Pulmonary artery endothelial cell (primary cell): ENCODE results near the gene SOS1. TPM values are rescaled to one million over a fixed set of nuclear protein-coding genes. Genes with fewer than 3 reads are reported as not detected.

Experiments used
- DNase-seq: peaks from one replicate; pipeline ENCODE4 v3.0.0-alpha.2; 2011; ENCODE audit warnings: low read depth, low spot score
- total RNA-seq: library from RNA; depleted of rRNA; stranded (reverse); fragments of >200 nt; gene quantifications from 2 replicates; pipeline ENCODE4 v1.2.3, GENCODE V29; 2014

SOS1 gene
- total RNA-seq, 1 donor from 2014 or later: 13.3 TPM

GRCh38 chr2:39033980-39034379, 86.9 kb downstream of the SOS1 start:
- no peak for DNase-seq

DNA sequence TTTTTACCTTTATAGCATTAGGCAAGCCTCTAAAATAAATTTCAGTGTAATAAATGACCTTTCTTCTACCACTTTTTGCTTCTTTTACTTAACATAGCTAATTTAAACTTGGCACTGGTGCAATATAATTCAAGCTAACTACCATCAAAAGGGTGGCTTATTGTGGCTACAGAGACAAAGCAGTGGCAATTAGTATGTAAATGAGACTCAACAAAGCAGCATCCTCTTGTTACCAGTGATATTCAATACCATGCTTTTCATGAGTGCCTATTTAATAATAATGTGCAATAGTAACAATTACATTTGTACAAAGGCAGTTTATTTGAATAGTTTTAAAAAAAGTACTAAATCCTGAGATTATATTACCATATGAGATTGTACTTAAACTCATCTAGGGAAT, 93.4 kb downstream of the SOS1 start:
- no peak for DNase-seq

DNA sequence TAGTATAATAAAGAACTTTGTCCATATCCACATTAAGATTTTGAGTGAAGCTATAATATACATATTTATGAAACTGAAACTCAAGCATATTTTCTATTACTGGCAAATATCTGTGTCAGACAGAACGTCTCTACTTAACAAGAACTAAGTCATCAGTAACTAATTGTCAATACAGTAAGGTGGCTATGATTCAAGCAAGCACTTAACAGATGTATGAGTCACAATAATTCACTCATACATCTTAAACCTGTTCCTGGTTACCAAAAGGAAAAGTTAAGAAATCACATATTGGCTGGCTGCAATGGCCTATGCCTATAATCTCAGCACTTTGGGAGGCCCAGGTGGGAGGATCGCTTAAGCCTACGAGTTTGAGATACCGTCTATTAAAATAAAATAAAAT, 96.0 kb downstream of the SOS1 start:
- no peak for DNase-seq

- DNase-seq: no peak
These were observed 97.2 kb downstream of the SOS1 start for GRCh38 chr2:39023649-39024048.

GRCh38 chr2:39022642-39023235, 98.1 kb downstream of the SOS1 start:
- no peak for DNase-seq

DNA sequence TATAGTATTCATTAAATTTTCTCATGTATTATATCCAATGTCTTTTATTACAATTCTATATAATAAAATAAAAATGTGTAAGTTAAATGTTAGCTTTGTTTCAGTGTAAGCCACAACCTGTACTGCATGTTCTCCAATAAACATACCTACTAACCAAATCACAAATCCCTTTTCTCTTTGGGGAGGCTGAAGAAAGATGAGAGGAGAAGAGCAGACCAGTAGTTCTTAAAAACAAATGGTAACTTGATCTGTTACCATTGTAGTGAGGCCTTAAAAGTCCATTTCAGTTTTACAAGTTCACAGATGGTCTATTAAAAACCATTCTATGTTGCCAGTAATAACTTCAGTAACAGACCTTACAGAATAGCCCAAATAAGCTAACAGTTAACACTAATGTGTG, 100.5 kb downstream of the SOS1 start:
- DNase-seq: no peak

DNA sequence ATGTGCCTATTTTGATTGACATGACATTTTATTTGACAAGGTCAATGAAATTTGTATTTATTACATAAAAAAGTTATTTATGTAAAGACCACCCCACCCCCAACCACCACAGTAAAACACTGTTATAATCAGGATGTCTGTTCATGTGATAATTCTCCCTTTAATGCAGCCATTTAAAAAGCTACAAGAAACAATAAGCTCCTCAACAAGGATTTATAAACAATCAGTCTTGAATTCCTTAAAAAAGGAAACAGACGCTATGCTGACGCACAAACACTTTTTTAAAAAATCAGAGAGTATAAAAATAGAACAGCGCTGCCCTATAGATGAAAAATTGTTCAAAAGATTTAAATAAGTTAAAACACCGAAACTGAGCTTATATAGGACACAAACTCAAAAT, 102.2 kb downstream of the SOS1 start:
- DNase-seq: no peak

GRCh38 chr2:39017334-39017733, 103.5 kb downstream of the SOS1 start:
- DNase-seq: no peak

GRCh38 chr2:39015424-39015823, 105.4 kb downstream of the SOS1 start:
- no peak for DNase-seq

GRCh38 chr2:39013871-39014270, 107.0 kb downstream of the SOS1 start:
- DNase-seq: no peak

- DNase-seq: no peak
These were observed 112.2 kb downstream of the SOS1 start for GRCh38 chr2:39008665-39009064.

DNA sequence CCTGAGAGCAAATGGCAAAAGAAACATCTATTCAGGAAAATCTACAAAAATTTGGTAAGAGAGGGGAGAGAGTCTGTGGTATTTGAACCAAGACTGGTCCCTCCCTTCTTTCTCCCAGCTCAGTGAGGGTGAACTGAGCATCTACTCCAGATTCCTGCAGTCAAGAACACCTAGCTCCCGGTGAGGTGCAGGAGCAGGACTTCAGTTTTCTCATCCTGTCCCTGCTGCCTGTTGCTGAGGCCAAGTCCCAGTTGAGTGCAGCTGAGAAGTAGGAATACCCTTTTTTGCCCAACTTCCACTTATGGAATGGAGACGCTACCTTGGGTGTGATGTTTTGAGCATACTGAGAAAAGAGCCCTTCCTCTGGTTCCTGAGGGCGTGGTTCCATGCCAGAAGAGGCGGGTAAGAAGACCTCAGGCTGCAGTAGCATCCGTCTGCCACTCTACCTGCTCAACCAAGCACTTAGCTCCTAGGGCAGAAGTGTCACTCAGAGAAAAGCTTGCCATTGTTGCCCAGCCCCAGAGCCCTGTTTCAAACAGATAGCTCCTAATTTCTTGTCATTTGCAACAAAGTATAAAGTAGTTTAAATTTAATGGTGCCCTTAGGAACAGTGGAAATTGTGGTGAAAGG, 112.9 kb downstream of the SOS1 start:
- no peak for DNase-seq

- no peak for DNase-seq
These were observed 120.3 kb downstream of the SOS1 start for GRCh38 chr2:39000552-39000951.

GRCh38 chr2:38997781-38998180, 123.1 kb downstream of the SOS1 start:
- DNase-seq: peak; percentile 57

DNA sequence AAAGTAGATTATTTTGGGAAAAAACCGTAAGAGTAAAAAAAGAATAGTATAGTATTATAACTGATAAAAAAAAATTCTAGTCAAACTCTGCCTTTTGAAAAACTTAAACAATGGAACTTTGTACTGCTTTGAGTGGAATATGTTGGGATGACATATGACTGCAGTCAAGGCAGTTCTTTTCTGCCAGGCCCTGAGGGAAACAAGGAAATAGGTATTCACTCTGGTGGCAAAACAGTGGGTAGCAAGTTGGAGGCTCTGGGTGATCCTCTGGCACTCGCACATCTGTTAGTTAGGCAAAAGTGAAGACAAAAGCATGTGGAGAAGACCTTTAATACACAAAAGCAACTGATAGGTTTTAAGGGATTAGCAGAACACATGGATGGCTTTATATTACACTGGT, 129.0 kb downstream of the SOS1 start:
- no peak for DNase-seq

DNA sequence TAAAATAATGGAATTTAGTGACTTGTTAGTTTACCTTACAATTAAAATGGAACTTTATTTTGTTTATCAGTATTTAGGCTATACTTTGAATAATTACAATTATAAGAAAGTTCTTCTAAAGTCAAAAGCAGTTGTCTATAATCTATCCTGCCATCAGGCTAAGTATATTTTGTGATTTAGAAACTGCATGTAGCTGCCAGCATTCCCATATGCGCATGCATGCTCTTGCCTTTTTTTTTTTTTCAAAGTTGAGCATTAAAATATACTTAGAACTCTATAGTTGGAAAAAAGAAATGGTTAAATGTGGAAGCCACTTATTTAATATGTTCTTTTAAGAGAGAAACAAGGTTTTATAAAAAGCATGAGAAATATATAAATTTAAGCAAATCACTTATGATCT, 132.1 kb downstream of the SOS1 start:
- DNase-seq: no peak

DNA sequence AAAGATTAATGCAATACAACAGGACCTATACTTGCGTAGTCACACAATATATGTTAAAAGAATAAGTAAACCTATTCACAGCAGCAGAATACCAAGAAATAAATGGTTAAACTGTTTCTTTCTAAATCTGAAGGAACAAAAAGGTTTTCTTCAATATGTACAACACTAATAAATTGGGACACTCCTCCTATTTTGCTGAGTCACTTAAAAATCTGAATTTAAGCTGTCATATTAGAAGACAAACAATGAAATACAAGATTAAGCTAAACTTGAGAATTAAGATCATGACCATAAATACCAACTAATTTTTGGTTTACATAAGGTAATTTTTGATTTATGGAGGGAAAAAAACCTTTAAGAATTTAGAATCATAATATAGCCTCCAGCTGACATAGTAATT, 138.4 kb downstream of the SOS1 start:
- DNase-seq: no peak

DNA sequence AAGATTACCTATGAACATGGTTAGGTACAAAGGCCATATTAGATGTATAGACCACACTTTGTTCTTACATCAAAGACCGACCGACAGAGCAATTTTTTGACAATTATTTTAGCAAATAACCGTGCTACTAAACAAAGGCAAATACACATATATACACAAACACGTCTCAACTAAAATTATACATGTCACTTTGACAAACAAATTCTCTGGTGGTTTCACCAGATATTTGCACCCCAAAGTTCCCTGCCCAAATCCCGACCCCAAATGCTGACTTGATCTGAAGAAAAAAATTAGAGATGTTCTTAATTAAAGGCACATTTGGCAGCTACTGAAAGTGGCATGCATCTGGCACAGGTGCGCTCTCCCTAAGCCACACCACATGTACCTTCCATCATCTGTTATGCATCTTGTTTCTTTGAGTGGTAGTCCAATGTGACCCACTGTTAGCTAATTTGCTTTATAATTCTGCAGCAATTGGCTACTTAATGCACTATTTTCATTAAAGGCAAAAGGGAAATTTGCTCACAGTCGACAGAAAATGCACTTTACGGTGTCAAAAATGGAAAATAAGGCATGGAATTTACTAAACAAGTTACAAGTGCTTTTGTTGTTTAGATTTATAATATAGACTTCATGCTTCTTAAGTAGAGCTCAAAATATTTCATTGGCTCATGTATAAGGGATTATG, 139.0 kb downstream of the SOS1 start:
- no peak for DNase-seq

DNA sequence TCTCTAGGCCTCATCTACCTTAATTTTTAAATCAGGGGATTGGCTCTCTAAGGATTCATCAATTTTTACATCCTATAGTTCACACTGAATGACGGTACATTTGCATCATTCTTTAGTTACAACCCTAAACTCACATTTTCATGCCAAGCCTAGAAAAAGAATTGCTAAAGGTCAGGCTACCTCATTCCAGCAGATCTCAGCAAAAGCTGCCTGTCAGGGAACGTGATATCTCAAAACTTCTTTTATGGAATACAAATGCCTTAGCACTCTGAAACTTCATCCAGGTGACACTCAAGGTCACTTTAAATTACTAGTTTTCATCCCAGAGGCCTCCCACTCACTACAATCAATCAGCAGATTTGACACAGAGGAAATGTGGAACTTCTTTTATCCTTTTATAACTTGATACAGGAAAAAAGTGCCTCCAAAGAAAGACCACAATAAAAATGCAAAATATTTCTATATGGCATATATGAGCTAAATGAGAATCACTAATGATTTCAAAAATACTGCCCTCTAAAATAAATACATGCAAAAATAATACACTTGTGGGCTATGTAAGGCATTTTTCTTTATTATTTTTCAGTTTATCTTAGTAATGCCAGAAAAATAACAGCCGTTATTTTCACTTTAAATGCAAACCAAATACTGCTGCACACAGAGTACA, 139.7 kb downstream of the SOS1 start:
- DNase-seq: no peak

- DNase-seq: no peak
These were observed 141.9 kb downstream of the SOS1 start for GRCh38 chr2:38978908-38979307.

GRCh38 chr2:38978296-38978903, 142.5 kb downstream of the SOS1 start:
- no peak for DNase-seq

DNA sequence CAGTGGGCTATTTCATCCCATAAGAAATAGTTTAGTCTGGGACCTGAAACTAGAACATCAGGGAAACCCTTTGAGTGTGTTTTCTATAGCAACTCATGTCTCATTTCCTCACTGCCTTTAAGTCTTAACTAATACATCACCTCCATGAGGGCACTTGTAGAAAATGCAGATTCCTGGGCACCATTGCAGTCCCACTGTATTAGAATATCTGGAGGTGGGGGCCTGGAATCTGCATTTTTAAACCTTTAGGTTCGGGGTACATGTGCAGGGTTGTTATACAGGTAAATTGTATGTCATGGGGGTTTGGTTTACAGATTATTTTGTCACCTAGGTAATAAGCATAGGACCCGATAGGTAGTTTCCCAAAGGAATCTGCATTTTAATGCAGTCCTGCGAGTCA, 143.8 kb downstream of the SOS1 start:
- no peak for DNase-seq
